ENCODE results near the gene NEU2. TPM values are rescaled to one million over a fixed set of nuclear protein-coding genes. Genes with fewer than 3 reads are reported as not detected.
A peak's percentile ranks its signal among the peaks of the same experiment; 100 is the strongest.

Gene NEU2
- total and polyA plus RNA-seq, 10 of the 15 experiments (the other 5 are each of a cell fraction or from before 2014, with no cell fraction given): not detected

DNA sequence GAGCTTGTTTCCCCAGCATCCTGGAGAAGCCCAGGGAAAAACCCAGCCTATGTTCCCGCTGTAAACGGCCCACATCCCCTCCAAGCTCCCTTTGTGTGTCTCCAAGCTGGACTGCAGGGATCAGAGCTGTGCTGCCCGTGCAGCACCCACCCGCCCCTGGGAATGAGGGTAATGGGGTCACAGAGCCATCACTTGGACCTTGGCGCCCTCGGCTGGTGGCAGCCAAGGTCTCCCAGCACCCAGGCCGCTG, 27.0 kb downstream of the NEU2 start:
- ATAC-seq: no peak
- H3K4me2 ChIP-seq (ENCODE audit: control insufficient read depth, insufficient read depth): peak overlapping the region; percentile 98
- no peaks in the 10 kb centered on the region for H3K27me3 ChIP-seq (replicated peaks in 1 of 2; ENCODE audit: control insufficient read depth in 2 of 2, insufficient read depth in 2 of 2, low read length in 1 of 2)
- peak overlapping the region; percentile 81 for H2AFZ ChIP-seq (ENCODE audit: control insufficient read depth, low read depth, low read length)
- peak overlapping the region; percentile 93 for H3K27ac ChIP-seq (ENCODE audit: control insufficient read depth, insufficient read depth)
- ChIA-PET RAD21 (ENCODE audit: unreplicated experiment) (interaction anchor here (1.3 to 13.5 kb wide), 10 partner anchors 10 to 300 kb away, joined by 3 to 361 read pairs (median 16); partner anchors contain the start of gene ATG16L1), POLR2A (interaction anchor here (0.6 to 9.6 kb wide), 6 partner anchors 11 to 165 kb away, joined by 3 to 271 read pairs (median 13); no protein-coding TSS in a partner anchor), SMC1A (ENCODE audit: uncharacterized antibody, unreplicated experiment) (interaction anchor here (1.0 to 13.6 kb wide), 13 partner anchors 9 to 250 kb away, joined by 3 to 351 read pairs (median 6); partner anchors contain the start of gene ATG16L1), CTCF (interaction anchor here (0.5 to 6.2 kb wide), 19 partner anchors 11 to 452 kb away, joined by 3 to 68 read pairs (median 6); partner anchors contain the start of gene ATG16L1)
- peak overlapping the region; percentile 91 for H3K9ac ChIP-seq (ENCODE audit: control insufficient read depth, insufficient read depth, low read length)
- no peak for DNase-seq (ENCODE audit: low read depth, low spot score)
- H3K4me3 ChIP-seq: peak overlapping the region; percentile 94
- WGBS (ENCODE audit: insufficient coverage, insufficient replicate concordance, low lambda C conversion rate, missing lambda C conversion rate): 24% methylated on average over 7 of the region's 7 CpGs
- H3K36me3 ChIP-seq (ENCODE audit: control insufficient read depth in 2 of 2, insufficient read depth in 2 of 2, low read length in 1 of 2): peaks cover 0 to 4% of the 10 kb centered on the region in 2 experiments; a peak in 2 of 4 replicates
- H4K20me1 ChIP-seq (ENCODE audit: control insufficient read depth, insufficient read depth): peaks cover 3% of the 10 kb centered on the region; the same call in 1 of the 2 replicates
- no peak for FAIRE-seq
- in situ Hi-C loops (cut with MboI): no loop called here
- peaks cover 51% of the 10 kb centered on the region for H3K79me2 ChIP-seq (ENCODE audit: control insufficient read depth, insufficient read depth, low read length)
- H3K4me1 ChIP-seq (ENCODE audit: control insufficient read depth, insufficient read depth, low read length): peaks cover 29% of the 10 kb centered on the region
- no peaks in the 10 kb centered on the region for H3K9me3 ChIP-seq (replicated peaks; ENCODE audit: control insufficient read depth, insufficient read depth, low read length)
- no TSS peak for BruUV-seq (replicated peaks)
- intact Hi-C loops (cut with micrococcal nuclease; ENCODE audit: unreplicated experiment): no loop called here
- peak; percentile 12; the same call in 1 of the 2 replicates for TF ChIP-seq SMC3 (IDR thresholded peaks at IDR 0.05; ENCODE audit: borderline replicate concordance, low read length)
- no peak for TF ChIP-seq POLR2AphosphoS2 (IDR thresholded peaks at IDR 0.05; ENCODE audit: low read depth, low read length)
- no peak for TF ChIP-seq TCF7 (IDR thresholded peaks at IDR 0.05; ENCODE audit: borderline replicate concordance)
- TF ChIP-seq, protein P1, sequence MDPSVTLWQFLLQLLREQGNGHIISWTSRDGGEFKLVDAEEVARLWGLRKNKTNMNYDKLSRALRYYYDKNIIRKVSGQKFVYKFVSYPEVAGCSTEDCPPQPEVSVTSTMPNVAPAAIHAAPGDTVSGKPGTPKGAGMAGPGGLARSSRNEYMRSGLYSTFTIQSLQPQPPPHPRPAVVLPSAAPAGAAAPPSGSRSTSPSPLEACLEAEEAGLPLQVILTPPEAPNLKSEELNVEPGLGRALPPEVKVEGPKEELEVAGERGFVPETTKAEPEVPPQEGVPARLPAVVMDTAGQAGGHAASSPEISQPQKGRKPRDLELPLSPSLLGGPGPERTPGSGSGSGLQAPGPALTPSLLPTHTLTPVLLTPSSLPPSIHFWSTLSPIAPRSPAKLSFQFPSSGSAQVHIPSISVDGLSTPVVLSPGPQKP (IDR thresholded peaks at IDR 0.05; ENCODE audit: low read depth, low read length): no peak
- TF ChIP-seq RCOR1 (conservative IDR thresholded peaks at IDR 0.05; ENCODE audit: low read depth, low read length): no peak
- TF ChIP-seq, protein P2, sequence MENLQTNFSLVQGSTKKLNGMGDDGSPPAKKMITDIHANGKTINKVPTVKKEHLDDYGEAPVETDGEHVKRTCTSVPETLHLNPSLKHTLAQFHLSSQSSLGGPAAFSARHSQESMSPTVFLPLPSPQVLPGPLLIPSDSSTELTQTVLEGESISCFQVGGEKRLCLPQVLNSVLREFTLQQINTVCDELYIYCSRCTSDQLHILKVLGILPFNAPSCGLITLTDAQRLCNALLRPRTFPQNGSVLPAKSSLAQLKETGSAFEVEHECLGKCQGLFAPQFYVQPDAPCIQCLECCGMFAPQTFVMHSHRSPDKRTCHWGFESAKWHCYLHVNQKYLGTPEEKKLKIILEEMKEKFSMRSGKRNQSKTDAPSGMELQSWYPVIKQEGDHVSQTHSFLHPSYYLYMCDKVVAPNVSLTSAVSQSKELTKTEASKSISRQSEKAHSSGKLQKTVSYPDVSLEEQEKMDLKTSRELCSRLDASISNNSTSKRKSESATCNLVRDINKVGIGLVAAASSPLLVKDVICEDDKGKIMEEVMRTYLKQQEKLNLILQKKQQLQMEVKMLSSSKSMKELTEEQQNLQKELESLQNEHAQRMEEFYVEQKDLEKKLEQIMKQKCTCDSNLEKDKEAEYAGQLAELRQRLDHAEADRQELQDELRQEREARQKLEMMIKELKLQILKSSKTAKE (IDR thresholded peaks at IDR 0.05; ENCODE audit: low read depth, poor library complexity, severe bottlenecking): no peak
- TF ChIP-seq TAF1 (IDR thresholded peaks at IDR 0.05; ENCODE audit: borderline replicate concordance, low read depth, low read length): no peak
- TF ChIP-seq YY1 (IDR thresholded peaks at IDR 0.05; ENCODE audit: low read depth, low read length): no peak
- no peak for TF ChIP-seq IKZF1 (conservative IDR thresholded peaks at IDR 0.05)
- TF ChIP-seq RAD51 (IDR thresholded peaks at IDR 0.05): no peak
- TF ChIP-seq, protein P3, sequence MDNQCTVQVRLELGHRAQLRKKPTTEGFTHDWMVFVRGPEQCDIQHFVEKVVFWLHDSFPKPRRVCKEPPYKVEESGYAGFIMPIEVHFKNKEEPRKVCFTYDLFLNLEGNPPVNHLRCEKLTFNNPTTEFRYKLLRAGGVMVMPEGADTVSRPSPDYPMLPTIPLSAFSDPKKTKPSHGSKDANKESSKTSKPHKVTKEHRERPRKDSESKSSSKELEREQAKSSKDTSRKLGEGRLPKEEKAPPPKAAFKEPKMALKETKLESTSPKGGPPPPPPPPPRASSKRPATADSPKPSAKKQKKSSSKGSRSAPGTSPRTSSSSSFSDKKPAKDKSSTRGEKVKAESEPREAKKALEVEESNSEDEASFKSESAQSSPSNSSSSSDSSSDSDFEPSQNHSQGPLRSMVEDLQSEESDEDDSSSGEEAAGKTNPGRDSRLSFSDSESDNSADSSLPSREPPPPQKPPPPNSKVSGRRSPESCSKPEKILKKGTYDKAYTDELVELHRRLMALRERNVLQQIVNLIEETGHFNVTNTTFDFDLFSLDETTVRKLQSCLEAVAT (IDR thresholded peaks at IDR 0.05): no peak
- TF ChIP-seq RAD21 (IDR thresholded peaks at IDR 0.05; ENCODE audit: insufficient read depth, low read depth, low read length): peak; percentile 44
- TF ChIP-seq, protein P4, sequence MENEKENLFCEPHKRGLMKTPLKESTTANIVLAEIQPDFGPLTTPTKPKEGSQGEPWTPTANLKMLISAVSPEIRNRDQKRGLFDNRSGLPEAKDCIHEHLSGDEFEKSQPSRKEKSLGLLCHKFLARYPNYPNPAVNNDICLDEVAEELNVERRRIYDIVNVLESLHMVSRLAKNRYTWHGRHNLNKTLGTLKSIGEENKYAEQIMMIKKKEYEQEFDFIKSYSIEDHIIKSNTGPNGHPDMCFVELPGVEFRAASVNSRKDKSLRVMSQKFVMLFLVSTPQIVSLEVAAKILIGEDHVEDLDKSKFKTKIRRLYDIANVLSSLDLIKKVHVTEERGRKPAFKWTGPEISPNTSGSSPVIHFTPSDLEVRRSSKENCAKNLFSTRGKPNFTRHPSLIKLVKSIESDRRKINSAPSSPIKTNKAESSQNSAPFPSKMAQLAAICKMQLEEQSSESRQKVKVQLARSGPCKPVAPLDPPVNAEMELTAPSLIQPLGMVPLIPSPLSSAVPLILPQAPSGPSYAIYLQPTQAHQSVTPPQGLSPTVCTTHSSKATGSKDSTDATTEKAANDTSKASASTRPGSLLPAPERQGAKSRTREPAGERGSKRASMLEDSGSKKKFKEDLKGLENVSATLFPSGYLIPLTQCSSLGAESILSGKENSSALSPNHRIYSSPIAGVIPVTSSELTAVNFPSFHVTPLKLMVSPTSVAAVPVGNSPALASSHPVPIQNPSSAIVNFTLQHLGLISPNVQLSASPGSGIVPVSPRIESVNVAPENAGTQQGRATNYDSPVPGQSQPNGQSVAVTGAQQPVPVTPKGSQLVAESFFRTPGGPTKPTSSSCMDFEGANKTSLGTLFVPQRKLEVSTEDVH (IDR thresholded peaks at IDR 0.05; ENCODE audit: low read depth, partially characterized antibody): no peak
- TF ChIP-seq, protein P5, sequence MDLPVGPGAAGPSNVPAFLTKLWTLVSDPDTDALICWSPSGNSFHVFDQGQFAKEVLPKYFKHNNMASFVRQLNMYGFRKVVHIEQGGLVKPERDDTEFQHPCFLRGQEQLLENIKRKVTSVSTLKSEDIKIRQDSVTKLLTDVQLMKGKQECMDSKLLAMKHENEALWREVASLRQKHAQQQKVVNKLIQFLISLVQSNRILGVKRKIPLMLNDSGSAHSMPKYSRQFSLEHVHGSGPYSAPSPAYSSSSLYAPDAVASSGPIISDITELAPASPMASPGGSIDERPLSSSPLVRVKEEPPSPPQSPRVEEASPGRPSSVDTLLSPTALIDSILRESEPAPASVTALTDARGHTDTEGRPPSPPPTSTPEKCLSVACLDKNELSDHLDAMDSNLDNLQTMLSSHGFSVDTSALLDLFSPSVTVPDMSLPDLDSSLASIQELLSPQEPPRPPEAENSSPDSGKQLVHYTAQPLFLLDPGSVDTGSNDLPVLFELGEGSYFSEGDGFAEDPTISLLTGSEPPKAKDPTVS (IDR thresholded peaks at IDR 0.05; ENCODE audit: low read depth, low read length): no peak
- no peak for TF ChIP-seq RUNX3 (IDR thresholded peaks at IDR 0.05; ENCODE audit: low read length)
